ENCODE results near the gene RELA.
"Not testable (repeated sequence)": the region's sequence is repeated elsewhere in the genome, so short reads cannot be mapped to it uniquely, and the experiment has no call there.

Gene RELA

GRCh38 chr11:65649656-65650546 lies 12.8 kb downstream of the RELA start:
- in situ Hi-C loops (cut with MboI; ENCODE audit: low sequenced_read_pairs), result no loop called here

DNA sequence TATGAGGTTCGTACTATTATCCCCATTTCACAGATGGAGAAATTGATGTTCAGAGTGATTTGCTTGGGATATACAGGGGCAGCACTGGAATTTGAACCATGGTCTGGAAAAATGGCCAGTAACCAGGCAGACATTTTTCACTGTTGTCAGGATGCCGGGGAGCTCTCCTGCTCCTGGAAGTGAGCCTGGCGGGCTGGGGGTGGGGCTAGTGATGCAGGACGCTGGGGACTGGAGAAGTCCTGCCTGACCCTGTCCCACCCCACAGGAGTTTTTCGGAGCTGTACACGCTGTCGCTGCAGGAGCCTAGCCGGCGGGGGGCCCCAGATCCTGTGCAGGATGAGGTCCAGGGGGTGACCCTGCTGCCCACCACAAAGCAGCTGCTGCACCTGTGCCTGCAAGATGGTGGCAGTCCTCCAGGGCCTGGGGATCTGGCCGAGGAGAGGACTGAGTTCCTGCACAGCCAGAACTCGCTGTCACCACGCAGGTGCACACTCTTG lies 13.7 kb downstream of the RELA start:
- in situ Hi-C loops (cut with MboI; ENCODE audit: low sequenced_read_pairs), result no loop called here

DNA sequence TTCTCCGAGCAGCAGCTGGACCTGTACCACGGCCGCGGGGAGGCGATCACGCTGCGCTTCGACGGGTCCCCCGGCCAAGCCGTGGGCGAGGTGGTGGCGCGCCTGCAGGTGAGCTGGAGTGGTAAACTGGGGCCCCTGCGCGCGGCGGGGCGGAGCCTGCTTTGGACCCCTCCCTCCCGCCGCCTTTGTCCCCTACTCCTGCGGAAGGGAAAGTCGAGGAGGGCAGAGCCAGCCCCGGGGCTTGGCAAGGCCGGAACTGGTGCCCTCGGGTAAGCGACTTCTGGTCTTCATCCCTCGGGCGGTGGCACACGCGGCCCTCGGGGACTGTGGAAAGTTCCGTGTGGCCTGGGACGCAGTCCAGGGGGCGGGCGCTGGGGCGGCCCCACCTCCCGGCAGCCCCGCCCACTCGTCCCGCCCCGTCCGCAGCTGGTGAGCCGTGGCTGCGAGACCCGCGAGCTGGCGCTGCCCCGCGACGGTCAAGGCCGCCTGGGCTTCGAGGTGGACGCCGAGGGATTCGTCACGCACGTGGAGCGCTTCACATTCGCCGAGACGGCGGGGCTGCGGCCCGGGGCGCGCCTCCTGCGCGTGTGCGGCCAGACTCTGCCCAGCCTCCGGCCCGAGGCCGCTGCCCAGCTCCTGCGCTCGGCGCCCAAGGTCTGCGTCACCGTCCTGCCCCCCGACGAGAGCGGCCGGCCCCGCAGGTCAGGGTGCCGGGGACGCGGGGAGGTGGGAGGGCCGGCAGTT lies 15.6 kb downstream of the RELA start:
- in situ Hi-C loops (cut with MboI; ENCODE audit: low sequenced_read_pairs), result no loop called here

GRCh38 chr11:65646288-65646957 lies 16.3 kb downstream of the RELA start:
- in situ Hi-C loops (cut with MboI; ENCODE audit: low sequenced_read_pairs), result no loop called here

GRCh38 chr11:65645710-65646109 lies 17.0 kb downstream of the RELA start:
- in situ Hi-C loops (cut with MboI; ENCODE audit: low sequenced_read_pairs), result no loop called here

DNA sequence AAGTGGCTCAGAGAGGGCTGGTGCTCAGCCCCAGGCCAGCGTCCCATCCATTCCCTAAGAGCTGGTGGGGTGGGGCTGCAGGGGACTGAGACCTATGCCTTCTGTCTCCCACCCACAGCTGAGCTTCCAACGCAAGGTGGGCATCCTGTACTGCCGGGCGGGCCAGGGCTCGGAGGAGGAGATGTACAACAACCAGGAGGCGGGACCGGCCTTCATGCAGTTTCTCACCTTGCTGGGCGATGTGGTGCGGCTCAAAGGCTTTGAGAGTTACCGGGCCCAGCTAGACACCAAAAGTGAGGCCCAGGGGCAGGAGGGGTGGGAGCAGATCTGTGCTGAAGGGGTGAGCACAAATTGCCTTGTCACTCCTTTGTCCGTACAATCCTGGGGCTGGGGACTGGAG lies 17.9 kb downstream of the RELA start:
- in situ Hi-C loops (cut with MboI; ENCODE audit: low sequenced_read_pairs), result no loop called here

GRCh38 chr11:65643971-65644370 lies 18.7 kb downstream of the RELA start:
- in situ Hi-C loops (cut with MboI; ENCODE audit: low sequenced_read_pairs), result no loop called here

GRCh38 chr11:65642014-65642671 lies 20.6 kb downstream of the RELA start:
- in situ Hi-C loops (cut with MboI; ENCODE audit: low sequenced_read_pairs), result no loop called here

DNA sequence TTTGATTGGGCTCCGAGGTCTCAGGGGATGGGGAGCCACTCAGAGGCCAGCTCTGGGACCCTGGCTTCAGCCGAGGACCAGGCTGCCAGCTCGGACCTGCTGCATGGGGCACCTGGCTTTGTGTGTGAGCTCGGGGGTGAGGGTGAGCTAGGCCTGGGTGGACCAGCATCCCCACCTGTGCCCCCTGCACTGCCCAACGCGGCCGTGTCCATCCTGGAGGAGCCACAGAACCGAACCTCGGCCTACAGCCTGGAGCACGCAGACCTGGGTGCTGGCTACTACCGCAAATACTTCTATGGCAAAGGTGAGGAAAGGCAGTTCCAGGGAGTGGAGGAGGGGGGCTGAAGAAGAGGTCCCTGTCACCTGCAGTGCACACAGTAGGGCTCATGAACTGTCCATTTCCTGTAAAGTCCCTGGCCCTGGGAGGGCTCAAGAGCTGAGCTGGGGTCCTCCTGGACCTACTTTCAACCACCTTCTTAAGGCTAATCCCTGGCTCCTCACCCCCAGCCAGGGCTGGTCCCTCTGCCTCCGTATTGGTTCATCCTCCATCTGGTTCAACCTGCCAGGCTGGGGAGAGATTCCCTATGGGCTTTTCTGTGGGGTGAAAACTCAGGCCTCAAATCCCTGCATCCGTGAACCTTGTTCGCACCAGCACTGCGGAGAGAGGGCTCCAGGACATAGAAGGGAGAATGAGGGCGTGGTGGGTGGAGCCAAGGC lies 21.3 kb downstream of the RELA start:
- in situ Hi-C loops (cut with MboI; ENCODE audit: low sequenced_read_pairs), result no loop called here

DNA sequence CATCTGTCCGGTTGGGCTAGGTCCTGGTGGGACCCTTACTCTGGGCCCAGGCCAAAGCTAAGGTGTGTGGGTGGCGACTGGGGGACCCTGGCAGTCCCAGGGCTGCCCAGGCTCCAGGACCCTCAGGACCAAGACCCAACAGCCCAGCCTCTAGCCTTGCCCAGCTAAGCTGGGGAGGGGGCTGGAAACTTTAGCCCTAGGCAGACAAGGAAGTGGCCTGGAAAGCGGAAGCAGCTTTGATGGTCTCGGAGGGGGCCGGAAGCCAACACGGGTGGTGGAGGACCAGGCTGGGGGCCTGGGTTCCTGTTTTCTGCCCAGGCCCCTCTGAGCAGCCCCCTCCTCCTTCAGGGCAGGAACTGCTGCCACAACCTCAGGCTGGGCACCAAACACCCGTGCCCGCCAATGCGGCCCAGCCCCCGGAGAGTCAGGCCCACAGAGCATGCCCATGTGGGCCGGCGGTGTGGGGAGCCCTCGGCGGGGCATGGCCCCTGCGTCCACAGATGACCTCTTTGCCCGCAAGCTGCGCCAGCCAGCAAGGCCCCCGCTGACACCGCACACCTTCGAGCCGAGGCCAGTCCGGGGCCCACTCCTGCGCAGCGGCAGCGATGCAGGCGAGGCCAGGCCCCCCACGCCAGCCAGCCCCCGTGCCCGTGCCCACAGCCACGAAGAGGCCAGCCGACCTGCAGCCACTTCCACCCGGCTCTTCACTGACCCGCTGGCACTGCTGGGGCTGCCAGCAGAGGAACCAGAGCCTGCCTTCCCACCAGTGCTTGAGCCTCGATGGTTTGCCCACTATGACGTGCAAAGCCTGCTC lies 22.0 kb downstream of the RELA start:
- in situ Hi-C loops (cut with MboI; ENCODE audit: low sequenced_read_pairs), result no loop called here

DNA sequence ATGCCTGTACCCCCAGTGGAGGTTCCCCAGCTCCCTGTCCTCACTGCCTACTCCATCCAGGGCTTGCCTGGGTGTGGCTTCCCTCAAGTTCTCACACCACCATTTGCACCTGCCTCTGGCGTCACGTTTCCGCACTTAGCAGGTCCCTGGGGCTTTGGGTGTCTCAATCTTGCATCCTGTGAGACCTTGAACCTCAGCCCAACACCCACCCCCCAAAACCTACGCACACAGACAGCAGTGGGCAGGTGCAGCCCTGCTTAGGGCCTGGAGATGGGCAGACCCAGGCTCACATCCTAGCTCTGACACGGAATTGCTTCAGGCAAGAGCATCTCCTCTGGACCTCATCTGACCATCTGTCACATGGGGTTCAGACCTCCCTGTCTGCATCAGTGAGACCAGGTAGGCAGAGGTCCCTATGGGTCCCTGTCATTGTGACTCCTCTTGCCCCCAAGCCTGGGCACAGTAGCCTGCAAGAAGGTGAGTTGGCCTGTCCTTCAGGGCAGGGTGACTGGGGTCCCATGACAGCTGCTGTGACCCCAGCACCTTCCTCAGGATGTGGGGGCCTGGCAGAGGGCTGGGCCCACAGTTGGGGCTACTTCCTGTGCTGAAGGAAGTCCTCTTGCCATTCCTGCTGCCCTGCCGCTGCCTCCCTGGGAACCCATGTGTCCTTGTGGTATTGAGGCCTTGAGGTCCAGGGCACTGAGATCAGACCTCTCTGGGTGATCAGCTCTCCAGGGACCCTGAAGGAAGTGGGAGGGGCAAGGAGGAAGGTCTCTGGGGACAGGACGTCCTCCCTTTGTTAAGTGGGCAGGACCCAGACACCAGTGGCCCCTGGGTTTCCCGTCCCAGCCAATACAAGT lies 22.9 kb downstream of the RELA start:
- in situ Hi-C loops (cut with MboI; ENCODE audit: low sequenced_read_pairs), result no loop called here

DNA sequence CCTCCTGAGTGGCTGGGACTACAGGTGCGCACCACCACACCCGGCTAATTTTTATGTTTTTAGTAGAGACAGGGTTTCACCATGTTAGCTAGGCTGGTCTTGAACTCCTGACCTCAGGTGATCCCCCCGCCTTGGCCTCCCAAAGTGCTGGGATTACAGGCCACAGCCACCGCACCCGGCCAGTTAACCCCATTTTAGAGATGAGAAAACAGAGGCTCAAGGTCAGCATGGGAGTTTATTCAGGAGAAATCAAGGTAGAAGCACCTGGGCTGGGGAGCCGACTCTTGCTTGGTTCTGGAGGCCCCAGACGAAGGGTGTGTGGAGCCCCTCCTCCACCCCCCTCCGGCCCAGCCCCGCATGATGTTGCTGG lies 23.5 kb downstream of the RELA start:
- in situ Hi-C loops (cut with MboI; ENCODE audit: low sequenced_read_pairs), result not testable (repeated sequence)

DNA sequence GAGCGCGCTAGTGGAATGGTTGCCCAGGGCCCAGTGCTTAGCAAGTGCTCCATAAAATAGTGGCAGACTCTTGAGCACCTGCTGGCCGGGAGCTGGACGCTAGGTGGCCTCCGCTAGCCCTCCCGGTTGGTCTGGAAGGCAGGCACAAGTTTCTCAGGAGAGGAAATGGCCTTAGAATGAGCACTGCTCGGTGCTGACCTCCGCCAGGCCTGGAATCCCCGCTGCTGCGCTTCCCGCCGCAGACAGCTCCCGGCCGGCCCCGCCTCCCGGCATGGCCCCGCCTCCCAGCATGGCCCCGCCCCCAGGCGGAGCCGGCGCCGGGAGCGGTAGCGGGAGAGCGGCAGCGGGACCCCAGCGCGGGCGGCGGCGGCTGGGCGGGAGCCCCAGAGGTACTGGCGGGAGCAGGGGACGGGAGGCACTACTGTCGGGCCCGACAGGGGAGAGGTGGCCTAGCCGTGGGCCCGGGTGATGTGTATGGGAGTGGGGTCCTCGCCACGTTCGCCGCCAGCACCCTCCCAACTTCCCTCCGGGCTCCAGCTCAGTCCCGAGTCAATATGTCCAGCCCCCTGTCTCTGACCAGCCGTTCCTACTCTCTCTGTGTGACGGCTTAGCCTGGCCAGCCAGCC lies 24.8 kb downstream of the RELA start, which contains the start of gene SIPA1:
Gene SIPA1 (plus strand): TSS at position 308 of the 626 bp plus-strand sequence. CDS start 2,821 bp downstream, outside the sequence.
- in situ Hi-C loops (cut with MboI; ENCODE audit: low sequenced_read_pairs), result no loop called here

DNA sequence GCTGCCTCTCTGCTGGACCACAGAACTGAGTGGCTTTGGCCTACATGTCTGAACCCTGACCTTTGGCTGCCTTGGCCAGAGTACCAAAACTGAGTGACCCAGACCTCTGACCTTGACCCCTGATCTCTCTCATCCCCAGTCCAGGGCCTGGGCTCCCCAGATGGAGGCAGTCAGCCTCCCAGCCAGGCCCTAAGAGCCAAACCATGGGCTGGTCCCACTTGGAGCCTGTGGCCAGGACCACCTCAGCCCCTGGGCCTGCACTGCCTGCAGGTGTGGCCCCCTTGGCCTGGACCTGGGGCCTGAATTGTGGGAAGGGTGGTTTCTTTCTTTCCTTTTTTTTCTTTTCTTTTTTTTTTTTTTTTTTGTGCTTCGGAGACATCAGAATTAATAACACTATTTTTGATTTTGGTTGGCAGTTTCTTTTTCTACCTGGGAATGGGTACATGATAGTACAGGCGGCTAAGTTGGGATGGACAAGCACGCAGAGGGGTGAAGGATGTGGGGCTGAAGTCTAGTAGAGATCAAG lies 25.6 kb downstream of the RELA start:
- in situ Hi-C loops (cut with MboI; ENCODE audit: low sequenced_read_pairs), result no loop called here

- in situ Hi-C loops (cut with MboI; ENCODE audit: low sequenced_read_pairs), result no loop called here
Measured at GRCh38 chr11:65636108-65637031, 26.3 kb downstream of the RELA start.

GRCh38 chr11:65634905-65635731 lies 27.6 kb downstream of the RELA start:
- in situ Hi-C loops (cut with MboI; ENCODE audit: low sequenced_read_pairs), result no loop called here

Data from HL-60/S4 treated with retinoic acid at 250 ng/mL for 4 days and 3 days (cell line).